ENCODE results near the gene FGFBP2.

The FGFBP2 gene, protein sequence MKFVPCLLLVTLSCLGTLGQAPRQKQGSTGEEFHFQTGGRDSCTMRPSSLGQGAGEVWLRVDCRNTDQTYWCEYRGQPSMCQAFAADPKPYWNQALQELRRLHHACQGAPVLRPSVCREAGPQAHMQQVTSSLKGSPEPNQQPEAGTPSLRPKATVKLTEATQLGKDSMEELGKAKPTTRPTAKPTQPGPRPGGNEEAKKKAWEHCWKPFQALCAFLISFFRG

DNA sequence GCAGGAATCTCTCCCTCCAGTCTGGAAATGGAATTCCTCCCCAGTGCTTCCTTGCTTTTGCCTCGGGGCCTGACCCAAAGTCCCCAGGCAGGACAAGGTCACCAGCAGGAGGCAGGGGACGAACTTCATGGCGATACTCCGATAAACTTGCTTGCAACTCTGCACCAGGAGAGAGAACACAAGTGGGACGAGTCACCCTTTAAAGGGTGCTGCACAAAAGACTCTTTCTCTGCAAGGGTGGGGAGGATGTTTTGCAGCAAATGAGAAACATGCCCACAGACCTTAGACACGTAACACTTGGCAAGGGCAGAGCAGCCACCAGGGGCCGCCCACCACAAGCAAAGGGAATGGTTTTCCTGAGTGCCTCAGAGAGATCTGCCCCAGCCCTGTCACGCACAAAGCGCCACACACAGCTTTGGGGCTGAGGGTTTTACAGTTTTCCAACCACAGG, at the start of gene FGFBP2:
FGFBP2 (minus strand) TSS at position 175 of the 451 bp plus-strand sequence; CDS start at position 129, 46 bp downstream.
- peak; percentile 81 for DNase-seq

DNA sequence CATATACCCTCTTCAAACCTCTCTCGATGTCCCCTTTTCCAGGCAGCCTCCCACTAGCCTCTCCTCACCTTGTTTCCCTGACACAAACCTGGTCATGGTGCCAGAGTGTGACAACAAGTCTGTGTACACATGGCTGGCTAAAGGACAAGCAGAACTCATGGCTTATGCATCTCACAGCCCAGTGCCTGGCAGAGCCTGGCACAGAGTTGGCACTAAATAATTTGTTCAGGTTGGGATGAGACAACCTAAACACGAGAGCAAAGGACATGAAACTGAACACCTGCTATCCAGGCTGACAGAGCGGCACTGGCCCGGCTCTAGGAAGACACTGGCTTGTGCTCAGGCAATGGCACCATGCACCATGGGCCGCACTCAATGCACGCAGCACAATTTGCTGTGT, 48.2 kb upstream of the FGFBP2 start:
- no peak for DNase-seq

DNA sequence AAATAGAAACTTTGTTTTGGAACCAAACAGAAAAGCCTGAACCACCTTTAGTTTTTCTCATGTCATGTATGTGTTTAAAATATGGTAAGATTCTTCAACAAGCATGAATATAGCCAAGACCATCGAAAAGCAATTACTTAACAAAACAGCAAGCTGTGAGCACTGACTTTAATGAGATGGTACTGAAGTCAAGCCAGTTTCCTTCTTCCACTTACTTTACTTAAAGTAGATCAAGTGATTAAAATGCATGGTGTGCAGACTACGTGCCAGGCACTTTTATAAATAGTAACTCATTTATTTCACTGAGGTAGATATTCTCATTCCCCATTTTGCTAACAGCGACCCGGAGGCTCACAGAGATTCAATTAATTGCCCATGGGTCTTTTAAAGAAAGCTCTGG, 46.2 kb upstream of the FGFBP2 start:
- DNase-seq = no peak

DNA sequence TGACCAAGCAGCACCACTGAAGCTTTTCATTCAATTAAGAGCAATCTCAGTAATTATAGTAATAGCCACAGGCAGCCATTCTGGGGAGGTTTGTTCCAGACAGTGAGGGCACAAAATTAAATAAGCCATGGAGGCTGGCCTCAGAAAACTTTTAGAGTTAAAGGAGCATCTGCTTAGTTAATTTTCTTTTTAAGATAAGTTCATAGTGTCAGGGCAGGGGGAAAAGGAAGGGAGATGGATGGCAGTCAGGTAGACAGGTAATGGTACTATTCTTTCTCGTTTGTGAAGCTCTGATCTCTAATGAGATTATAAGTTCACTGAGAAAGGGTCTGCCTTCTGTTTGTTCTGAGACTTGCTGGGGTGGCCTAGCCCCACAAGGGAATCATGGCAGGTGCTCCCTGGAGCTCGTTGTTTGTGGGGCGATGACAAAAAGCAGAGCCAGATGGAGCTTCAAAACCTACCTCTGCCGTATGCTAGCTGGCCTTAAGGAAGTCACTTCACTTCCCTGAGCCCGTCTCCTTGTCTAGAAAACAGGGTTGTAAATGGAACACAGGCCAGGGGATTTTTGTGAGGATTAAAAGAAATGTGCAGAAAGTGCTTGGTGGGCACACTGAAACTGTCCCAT, 44.6 kb upstream of the FGFBP2 start:
- DNase-seq = no peak

DNA sequence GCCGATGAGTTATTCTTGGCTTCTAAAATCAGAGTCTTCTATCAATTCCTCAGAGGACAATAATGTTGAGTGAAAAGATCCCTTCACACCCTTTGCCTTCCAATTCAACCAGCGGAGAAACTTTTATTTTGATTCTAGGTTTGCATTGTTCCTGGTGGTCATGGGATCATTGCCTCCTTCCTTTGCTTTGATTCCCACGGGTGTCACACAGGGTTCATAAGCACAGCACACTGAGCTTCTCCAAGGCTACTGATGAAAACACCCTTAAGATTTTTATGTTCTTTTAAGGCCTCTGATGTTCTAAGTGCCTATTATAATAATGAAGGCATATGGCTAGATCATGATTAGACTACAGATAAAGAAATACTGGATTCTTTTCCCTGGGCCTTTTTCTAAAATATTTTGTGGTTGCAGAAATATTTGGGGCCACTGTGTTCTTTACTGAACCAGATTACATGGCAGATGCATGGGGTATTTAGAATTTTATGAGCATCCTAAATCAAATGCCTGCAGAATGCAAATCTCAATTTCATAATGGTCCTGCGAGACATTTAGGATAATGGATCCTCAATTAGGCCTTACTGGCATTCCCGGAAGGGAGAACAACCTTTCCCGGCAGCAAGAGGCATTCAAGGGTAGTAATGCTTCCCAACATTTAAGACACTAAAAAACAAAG, 43.9 kb upstream of the FGFBP2 start:
- no peak for DNase-seq

DNA sequence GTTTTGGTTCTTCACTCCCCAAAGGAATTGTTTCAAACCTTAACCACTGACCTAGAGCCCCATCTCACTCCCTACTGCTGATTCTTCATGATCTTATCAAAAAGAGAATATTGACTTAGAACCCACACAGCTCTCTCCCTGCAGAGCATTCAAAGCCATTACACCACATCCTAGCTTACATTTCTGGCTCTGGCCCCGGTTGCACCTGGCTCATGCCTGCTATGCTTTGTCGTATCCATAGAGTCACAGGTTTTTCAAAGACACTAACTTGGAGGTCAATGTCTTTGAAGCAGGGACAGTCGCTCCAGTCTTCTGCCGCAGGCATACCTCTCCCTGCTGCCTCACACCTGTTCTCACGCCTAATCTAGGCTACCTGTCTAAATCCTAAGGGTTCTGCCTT, 42.7 kb upstream of the FGFBP2 start:
- no peak for DNase-seq

DNA sequence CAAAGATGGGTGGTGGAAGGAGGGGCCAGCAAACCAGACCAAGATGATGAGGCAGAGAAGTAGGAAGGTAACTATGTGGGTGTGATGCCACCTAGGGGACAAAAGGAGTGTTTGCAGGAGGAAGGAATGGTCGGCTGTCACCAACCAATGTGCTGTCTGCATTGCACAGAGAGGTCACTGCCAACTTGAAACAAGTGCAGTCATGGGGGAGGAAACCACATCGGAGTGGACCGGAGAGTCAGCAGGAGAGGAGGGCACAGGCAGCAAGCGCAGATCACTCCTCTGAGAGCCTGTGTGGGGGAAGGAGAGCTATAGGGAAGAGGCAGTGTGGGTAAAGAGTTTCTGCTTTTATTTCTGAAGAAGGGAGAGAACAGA, 38.5 kb upstream of the FGFBP2 start:
- DNase-seq = peak; percentile 86

DNA sequence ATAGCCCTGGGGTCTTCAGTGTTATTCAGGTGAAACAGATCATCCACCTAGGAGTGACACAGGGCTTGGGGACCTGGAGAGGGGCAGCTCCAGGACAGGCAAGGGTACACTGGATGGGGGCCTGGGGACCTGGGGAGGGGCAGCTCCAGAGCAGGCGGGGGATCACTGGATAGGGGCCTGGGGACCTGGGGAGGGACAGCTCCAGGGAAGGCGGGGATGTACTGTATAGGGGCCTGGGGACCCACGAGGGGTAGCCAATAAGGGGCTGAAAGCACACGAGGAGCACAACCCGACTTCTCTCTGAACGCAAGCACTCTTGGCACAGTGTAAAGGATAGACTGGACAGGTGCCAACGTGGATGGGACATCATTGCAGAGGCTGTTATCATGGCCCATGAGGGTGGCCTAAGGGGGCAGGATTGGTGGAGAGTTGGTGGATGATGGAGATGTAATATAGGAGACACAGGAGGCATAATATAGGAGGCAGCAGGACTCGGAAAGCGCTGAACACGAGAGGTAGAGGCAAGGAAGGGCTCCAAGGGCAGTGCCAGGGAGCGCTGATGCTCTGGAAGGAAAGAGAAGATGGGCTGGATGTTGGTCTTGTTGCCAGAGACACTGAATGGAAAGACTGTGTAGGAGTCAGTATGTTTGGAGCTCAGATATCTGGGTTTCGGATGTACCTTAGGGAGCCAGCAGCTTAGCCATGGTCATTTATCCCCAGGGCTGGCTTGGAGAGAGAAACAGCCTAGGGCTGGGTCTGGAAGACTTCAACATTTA, 37.9 kb upstream of the FGFBP2 start:
- DNase-seq = no peak

DNA sequence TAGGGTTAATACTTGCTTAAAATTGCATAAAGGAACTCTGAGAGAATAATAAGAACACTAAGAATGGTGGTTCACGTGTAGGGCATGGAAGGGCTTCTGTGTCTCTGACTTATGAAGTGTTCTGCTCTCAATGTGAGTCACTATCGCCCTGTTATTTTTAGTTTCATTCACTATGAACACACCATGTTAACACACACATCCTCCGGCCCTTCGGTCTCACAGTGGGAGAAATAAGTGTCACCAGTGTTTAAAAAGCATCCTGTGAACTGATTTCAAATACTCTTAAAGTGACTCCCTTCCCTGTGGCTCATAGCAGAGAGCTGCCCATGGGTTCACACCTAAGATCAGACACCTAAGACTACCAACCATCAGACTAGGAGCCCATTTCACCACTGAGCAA, 33.8 kb upstream of the FGFBP2 start:
- DNase-seq = no peak

DNA sequence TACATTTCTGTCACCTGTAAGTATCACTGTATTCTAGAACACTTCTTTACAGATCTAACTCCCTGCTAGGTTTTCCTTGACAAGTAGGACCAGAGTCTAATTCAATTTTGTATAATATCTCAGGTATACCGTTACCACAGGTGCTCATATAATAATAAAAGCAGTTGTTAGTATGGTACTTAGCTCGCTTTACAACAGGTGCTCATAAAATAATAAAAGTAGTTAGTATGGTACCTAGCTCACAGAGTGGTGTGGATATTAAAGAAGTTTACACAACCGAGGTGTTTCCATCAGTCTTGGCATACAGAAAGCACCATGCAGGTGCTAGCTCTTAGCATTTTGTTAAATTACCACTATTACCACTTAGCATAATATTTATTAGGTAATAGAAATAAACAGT, 32.9 kb upstream of the FGFBP2 start:
- no peak for DNase-seq

DNA sequence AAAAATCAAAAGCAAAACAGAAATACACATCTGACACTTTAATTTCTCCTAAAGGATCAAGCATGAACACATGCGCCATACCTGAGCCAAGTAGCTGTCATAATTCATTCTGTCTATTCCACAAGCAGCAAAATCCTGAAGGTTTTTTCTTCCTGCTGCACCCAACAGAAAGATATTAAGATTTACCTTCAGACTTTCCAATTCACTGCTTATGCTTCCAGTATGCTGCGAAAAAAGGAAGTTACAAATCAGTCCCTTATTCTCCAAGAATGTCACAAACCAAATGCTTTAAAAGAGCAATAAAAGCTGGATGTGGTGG, 29.2 kb upstream of the FGFBP2 start:
- DNase-seq = no peak

DNA sequence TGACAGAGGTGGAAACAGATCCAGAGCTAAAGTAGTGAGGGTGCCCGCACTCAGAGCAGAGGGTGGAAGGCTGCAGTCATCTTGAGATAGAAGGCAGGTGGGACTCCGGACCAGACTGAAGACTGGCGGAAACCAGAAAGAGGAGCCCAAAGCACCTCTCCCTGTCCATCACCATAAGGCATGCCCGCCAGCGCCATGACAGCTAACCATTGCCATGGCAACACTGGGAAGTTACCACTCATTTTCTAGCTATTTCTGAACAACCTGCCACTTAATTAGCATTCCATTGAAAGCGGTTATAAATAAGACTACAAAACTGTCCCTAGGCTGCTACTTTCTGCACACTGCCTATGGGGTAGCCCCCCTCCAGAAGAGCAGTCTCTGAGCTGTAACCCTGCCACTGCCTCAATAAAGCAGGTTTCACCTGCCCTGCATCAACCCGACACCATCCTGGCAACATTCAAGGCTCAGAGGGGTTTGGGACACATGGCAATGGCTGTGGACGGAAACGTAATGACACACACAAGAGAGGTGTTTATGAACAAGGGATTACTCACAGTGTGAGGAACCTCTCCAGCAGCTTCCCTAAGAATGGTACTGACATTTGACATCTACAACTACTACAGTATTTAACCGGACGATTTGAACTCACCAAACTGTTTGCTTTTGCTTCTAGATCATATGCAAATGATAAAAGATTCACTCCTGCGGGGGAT, 27.8 kb upstream of the FGFBP2 start:
- DNase-seq = no peak

DNA sequence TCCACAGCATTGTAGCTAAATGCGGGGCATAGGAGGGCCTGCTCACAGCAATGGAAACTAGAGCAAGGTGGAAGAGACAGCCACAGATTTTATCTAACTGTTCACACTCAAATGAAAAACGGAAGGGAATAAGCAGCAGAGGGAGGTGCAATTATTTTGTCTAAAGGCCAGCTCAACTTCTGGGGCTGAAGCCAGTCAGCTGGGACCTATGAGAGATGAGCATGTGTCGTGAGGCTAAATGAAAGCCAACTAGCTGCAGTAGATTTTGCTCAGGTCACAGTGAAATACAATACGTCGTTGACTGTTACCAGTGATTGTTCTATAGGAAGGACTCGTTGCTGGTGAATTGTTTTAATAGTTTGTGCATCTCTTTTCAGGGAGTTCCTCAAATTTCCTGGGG, 26.4 kb upstream of the FGFBP2 start:
- DNase-seq = peak; percentile 8

DNA sequence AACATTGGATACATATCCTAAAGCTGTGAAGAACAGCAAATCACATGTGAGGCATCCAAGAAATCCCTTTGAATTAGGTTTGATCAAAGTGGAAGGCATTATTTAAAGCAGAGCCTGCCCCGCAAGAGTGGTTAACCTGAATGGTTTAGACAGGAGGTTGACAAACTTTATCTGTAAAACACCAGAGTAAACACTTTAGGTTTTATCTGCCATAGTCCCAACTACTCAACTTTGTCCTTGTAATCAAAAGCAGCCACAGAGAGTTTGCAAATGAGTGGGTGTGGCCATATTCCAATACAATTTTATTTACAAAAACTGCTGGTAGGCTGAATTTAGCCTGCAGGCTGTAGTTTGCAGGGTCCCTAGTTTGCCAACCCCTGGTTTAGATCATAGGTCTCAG, 25.2 kb upstream of the FGFBP2 start:
- peak; percentile 25 for DNase-seq

DNA sequence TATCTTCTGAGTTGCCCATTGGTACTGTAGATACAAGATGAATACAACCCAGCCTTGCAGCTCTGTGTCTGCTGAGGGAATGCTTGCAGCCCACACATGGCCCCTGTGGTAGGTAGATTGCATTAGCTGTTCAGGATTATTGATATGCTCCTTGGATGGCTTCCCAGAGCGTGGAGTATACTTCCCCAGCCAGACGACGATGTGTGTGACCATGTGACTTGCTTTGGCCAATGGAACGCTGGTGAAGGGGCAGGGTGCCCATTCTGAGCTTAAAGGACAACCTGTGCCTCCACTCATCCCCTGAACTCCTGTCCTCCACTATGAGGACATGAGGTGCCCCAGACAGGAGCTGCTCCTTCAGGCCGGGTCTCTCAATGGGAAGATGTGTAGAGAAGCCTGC, 23.9 kb upstream of the FGFBP2 start:
- DNase-seq = no peak

DNA sequence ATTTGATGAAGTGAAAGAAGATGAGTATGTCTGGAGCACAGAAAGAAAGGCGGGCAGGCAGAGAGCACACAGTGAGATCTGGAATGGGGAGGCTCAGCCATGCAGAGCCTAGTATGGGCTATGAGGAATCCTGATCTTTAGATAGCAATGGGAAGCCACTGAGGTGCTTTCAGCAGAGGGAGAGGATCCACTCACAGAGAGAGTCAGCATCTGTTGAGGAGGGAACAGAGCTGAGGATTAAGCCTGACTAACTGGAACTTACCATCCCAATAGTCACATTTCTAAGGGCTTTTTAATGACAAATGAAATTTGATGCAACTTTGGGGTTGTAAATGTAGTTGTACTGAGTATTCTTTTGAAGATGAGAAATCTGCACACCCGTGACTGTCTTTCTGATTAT, 20.6 kb upstream of the FGFBP2 start:
- no peak for DNase-seq

DNA sequence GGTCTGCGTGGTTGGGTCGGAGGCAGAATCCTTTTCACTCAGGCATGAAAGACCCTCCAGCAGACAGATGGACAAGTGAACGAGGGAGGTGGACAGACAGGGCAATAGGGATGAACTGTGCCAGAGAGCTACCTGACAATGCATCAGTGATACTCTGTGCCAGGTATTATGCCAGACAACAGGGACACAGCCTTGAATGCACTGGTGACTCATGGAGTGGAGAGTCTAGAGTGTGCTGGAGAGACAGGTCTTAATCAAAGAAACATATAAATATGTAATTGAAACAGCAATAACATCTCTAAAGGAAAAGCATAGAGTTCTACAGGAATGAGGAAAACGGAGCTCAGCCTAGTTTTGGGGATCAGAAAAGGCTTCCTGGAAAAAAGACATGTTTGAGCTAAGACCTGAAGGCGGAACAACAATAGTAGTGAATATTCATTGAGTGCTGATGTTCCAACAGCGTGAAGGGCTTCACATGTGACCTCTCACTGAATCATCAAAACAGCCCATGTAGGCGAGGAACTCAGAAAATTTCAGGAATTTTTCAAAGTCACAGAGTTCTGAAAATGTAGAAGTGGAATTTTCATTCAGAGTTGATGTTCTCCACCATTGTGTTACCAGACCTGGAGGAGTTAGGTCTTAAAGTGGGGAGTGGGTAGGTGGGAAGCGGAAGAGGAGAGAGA, 20.0 kb upstream of the FGFBP2 start:
- no peak for DNase-seq

DNA sequence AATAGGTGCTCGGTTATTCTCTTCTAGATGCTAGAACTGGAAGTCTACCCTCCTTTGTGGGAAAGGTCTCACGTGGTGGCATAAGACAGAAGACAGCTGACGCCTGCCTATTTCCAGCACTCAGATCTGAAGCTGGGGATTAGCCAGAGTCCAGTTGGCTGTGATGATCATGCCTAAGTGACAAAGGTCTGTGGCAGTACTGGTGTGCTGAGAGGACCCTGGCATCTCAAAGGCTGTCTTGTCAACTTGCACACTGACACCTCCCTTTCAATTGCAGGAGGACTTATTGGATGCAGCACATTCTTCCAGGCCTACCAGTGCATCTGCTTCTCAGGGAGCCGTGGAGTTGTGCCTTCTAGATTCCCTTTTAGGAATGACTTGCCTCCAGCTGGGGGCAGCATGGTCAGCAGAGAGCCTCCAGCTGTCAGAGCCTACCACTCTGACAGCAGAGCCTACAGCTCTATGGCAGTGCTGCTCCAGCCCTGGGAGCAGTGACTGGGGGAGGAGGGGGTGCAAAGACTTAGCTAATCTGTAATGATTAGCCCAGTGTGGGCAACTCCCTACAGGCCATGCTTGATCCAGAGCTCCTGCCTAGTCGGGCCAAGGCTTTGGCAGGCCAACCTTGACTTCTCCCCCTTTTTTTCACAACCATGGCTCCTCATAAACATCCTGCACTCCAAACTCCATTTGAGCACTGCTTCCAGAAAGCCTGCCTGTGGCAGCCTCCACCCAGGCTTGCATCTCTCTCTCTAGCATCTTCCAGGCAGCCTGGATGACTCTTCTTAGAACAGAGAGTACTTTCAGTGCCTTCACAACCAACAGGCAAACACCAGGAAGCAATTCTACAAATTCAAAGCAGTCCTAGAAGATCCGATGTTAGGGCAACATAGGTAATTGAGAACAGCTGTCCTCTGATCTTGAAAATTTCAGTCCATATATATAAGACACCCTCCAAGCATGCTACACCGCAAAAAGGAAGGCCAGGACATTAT, 13.8 kb upstream of the FGFBP2 start:
- DNase-seq = no peak

DNA sequence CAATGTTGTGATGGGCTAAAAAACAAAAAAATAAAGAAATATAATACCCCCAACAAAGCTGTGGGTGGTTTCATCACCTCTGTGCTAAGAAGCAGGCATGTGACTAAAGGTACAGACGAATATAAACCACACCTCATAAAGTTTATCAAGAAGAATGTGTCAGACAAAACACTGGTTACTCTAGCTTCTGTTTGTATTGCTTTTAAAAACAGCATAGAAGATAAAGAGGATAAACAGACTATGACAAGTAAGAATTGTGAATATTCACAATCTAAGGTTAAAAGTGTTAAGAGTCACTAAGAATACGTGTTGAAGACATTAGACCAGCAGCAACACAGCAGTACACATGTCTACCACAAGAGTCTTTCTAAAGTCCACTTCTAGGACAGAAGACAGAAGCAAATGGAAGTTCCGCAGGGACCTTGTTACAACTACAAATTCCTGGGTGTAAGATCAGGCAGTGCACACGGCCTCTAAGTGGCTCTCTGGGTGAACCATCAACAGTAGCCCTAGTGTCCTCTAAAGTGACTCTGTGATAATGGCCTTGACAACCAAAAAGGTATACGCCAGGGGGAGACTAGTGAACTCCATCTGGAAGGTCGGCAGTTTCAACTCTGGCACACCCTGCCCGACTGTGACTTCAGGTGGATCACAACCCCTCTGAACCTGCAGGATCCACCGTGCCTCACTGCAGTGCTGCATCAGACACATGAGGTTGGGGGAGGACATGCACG, 8.3 kb upstream of the FGFBP2 start:
- DNase-seq = no peak

DNA sequence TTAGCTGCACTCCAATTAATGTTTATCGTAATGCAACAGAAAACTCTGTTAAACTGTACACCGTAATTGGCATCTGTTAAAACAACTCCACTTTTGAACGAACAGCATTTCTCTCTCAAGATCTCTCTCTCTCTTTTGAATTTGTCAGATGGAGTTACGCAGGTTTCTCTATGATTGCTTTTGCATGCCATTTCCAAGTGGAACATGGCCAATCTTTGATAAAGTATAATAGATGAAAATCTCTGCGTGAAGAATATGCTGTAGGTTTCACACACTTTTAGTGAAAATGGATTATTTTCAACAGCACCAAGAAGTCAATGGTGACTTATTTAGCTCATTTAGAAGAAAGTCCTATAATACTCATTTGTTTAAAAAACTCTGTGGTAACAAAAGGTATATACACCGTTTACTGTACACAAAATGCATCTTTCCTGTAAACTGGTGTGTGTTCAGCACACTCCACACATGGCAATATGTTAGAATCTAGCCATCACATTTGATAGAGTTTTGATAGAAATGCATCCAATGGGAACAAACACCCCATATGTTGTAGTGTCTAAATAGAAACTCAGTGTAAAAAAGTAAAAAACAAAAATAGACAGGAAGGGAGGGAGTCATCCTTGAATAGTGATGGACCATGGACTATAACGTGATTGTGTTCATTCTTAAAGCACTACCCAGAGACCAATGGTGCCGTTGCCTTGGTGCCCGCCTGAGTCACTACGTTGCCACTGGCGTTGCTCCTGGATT, 5.8 kb upstream of the FGFBP2 start:
- no peak for DNase-seq
